Fibroblast of lung (primary cell): ENCODE measurements around the gene CATSPER1. TPM values are rescaled to one million over a fixed set of nuclear protein-coding genes. Genes with fewer than 3 reads are reported as not detected.

ENCODE experiments used
- DNase-seq, 2 donors: peaks; one replicate each; pipeline versions ENCODE4 v3.0.0 to v3.0.0-alpha.2; 2010; ENCODE audit warnings: low read depth in 2 of 2
- H2AFZ ChIP-seq: 2 replicates; pipeline ENCODE4 v1.5.1; 2012; ENCODE audit warnings: low read length, control low read depth, inconsistent platforms
- H3K27ac ChIP-seq: 2 replicates; pipeline ENCODE4 v1.5.1; 2011; ENCODE audit warnings: low read length, control low read depth; ENCODE audit not compliant: insufficient read depth
- H3K27me3 ChIP-seq: 2 replicates; pipeline ENCODE4 v1.5.1; 2011; ENCODE audit warnings: mild to moderate bottlenecking, low read length; ENCODE audit not compliant: control insufficient read depth, insufficient read depth
- H3K36me3 ChIP-seq: 2 replicates; pipeline ENCODE4 v1.5.1; 2011; ENCODE audit warnings: low read length; ENCODE audit not compliant: control insufficient read depth, insufficient read depth
- H3K4me1 ChIP-seq: 2 replicates; pipeline ENCODE4 v1.5.1; 2011; ENCODE audit warnings: low read length; ENCODE audit not compliant: control insufficient read depth, insufficient read depth; ENCODE audit errors: extremely low read depth
- H3K4me2 ChIP-seq: 2 replicates; pipeline ENCODE4 v1.5.1; 2011; ENCODE audit warnings: low read length, control low read depth; ENCODE audit not compliant: insufficient read depth; ENCODE audit errors: extremely low read depth
- H3K4me3 ChIP-seq, 4 experiments: fragments of 200-600 bp in 1 of 4; sonication (generic) in 1 of 4; replicated peaks in 1 of 4; 2 replicates each; pipeline ENCODE4 v1.5.1; 2011 to 2016; ENCODE audit warnings: low read length in 4 of 4, low read depth in 3 of 4, mild to moderate bottlenecking in 3 of 4, control low read depth in 2 of 4, inconsistent platforms in 1 of 4, mixed read lengths in 1 of 4; ENCODE audit not compliant: insufficient read depth in 1 of 4; ENCODE audit errors: control extremely low read depth in 1 of 4
- H3K79me2 ChIP-seq: 2 replicates; pipeline ENCODE4 v1.5.1; 2012; ENCODE audit warnings: mild to moderate bottlenecking, low read length, inconsistent platforms; ENCODE audit not compliant: control insufficient read depth, insufficient read depth
- H3K9ac ChIP-seq: 2 replicates; pipeline ENCODE4 v1.5.1; 2011; ENCODE audit warnings: mild to moderate bottlenecking, low read length, control low read depth; ENCODE audit not compliant: insufficient read depth
- H3K9me3 ChIP-seq: 2 replicates; pipeline ENCODE4 v1.5.1; 2012; ENCODE audit warnings: low read depth, low read length; ENCODE audit not compliant: control insufficient read depth, insufficient read depth
- H4K20me1 ChIP-seq: 2 replicates; pipeline ENCODE4 v1.5.1; 2011; ENCODE audit warnings: low read length; ENCODE audit not compliant: control insufficient read depth, insufficient read depth; ENCODE audit errors: extremely low read depth
- EZH2 ChIP-seq: IDR thresholded peaks from 2 replicates; pipeline ENCODE4 v1.5.1; 2012; ENCODE audit warnings: low read length, control low read depth, mild to moderate bottlenecking; ENCODE audit errors: missing control alignments
- polyA plus RNA-seq, 2 donors: library from polyadenylated mRNA; depleted of rRNA in 1 of 2; stranded (reverse) in 1 of 2; unstranded in 1 of 2; fragments of >200 nt; gene quantifications; 2 replicates each; pipeline ENCODE4 v1.2.1, GENCODE V29; 2011 to 2012; ENCODE audit warnings: missing spikeins in 1 of 2
- total RNA-seq: library from RNA; depleted of rRNA; stranded (reverse); fragments of >200 nt; gene quantifications from 2 replicates; pipeline ENCODE4 v1.2.1, GENCODE V29; 2014
- TF ChIP-seq, protein P1 (sequence below), 2 donors: IDR thresholded peaks in 1 of 2; conservative IDR thresholded peaks in 1 of 2; 1 replicate in 1 of 2; 2 replicates in 1 of 2; pipeline ENCODE4 v1.5.1; 2011 to 2012; ENCODE audit warnings: low read length in 2 of 2, control low read depth in 1 of 2, inconsistent platforms in 1 of 2, low read depth in 1 of 2, mild to moderate bottlenecking in 1 of 2

The CATSPER1 gene
- total and polyA plus RNA-seq, 2 donors (not counting 1 experiment from before 2014, with no cell fraction given), result not detected

DNA sequence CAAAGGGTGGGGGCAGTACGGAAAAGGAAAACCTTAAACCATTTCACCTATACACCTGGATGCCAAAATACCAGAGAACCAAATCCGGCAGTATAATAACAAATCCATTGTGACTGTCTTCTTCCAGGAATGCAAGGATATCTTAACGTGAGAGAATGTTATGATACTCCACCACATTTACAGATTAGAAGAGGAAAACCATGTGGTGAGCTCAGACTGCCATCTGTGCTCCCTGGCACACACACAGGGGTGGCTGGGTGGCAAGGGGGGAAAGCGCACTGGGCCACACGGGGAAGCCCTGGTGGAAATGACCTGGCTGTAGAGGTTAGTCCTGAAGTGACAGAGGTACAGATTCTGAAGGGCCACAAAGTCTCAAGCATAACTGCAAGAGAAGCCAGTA is 34.2 kb downstream of the CATSPER1 start:
- Histone ChIP-seq H3K27ac (no peak overlapping the region), H3K27me3 (no peaks in the 10 kb centered on the region), H3K9ac (no peak overlapping the region), H3K9me3 (no peaks in the 10 kb centered on the region), H4K20me1 (no peaks in the 10 kb centered on the region), H2AFZ (no peak overlapping the region), H3K4me1 (no peaks in the 10 kb centered on the region), H3K4me2 (no peak overlapping the region), H3K4me3 (no peak overlapping the region), H3K36me3 (no peaks in the 10 kb centered on the region), H3K79me2 (no peaks in the 10 kb centered on the region)
- peak in 1 of 2 donors; percentile 23 for DNase-seq
- TF ChIP-seq, protein P1, sequence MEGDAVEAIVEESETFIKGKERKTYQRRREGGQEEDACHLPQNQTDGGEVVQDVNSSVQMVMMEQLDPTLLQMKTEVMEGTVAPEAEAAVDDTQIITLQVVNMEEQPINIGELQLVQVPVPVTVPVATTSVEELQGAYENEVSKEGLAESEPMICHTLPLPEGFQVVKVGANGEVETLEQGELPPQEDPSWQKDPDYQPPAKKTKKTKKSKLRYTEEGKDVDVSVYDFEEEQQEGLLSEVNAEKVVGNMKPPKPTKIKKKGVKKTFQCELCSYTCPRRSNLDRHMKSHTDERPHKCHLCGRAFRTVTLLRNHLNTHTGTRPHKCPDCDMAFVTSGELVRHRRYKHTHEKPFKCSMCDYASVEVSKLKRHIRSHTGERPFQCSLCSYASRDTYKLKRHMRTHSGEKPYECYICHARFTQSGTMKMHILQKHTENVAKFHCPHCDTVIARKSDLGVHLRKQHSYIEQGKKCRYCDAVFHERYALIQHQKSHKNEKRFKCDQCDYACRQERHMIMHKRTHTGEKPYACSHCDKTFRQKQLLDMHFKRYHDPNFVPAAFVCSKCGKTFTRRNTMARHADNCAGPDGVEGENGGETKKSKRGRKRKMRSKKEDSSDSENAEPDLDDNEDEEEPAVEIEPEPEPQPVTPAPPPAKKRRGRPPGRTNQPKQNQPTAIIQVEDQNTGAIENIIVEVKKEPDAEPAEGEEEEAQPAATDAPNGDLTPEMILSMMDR (conservative IDR thresholded peaks at IDR 0.05 in 1 of 2, IDR thresholded peaks at IDR 0.05 in 1 of 2; ENCODE audit: low read depth in 1 of 2, low read length in 2 of 2), result no peak
- no peak for TF ChIP-seq EZH2

- H3K4me3 ChIP-seq, result no peak overlapping the region
- H3K27me3 ChIP-seq, result no peaks in the 10 kb centered on the region
- no peaks in the 10 kb centered on the region for H3K79me2 ChIP-seq
- H3K36me3 ChIP-seq, result no peaks in the 10 kb centered on the region
- no peak overlapping the region for H3K27ac ChIP-seq
- no peaks in the 10 kb centered on the region for H3K4me1 ChIP-seq
- no peaks in the 10 kb centered on the region for H4K20me1 ChIP-seq
- no peak overlapping the region for H2AFZ ChIP-seq
- no peaks in the 10 kb centered on the region for H3K9me3 ChIP-seq
- no peak overlapping the region for H3K4me2 ChIP-seq
- peak; percentile 89 to 97 for DNase-seq
- TF ChIP-seq, protein P1 (conservative IDR thresholded peaks at IDR 0.05 in 1 of 2, IDR thresholded peaks at IDR 0.05 in 1 of 2; ENCODE audit: low read depth in 1 of 2, low read length in 2 of 2), result peak; percentile 94 to 95
- TF ChIP-seq EZH2, result no peak
- no peak overlapping the region for H3K9ac ChIP-seq
Observed at GRCh38 chr11:65988791-65989592, 37.3 kb downstream of the CATSPER1 start.

GRCh38 chr11:65987336-65987735 is 38.9 kb downstream of the CATSPER1 start:
- H3K9ac ChIP-seq, result no peak overlapping the region
- no peaks in the 10 kb centered on the region for H3K4me1 ChIP-seq
- H4K20me1 ChIP-seq, result no peaks in the 10 kb centered on the region
- no peak for TF ChIP-seq EZH2
- TF ChIP-seq, protein P1 (conservative IDR thresholded peaks at IDR 0.05 in 1 of 2, IDR thresholded peaks at IDR 0.05 in 1 of 2; ENCODE audit: low read depth in 1 of 2, low read length in 2 of 2), result no peak
- no peaks in the 10 kb centered on the region for H3K9me3 ChIP-seq
- H3K36me3 ChIP-seq, result no peaks in the 10 kb centered on the region
- H2AFZ ChIP-seq, result no peak overlapping the region
- no peak overlapping the region for H3K4me2 ChIP-seq
- H3K27me3 ChIP-seq, result no peaks in the 10 kb centered on the region
- no peak overlapping the region for H3K27ac ChIP-seq
- H3K4me3 ChIP-seq, result no peak overlapping the region
- H3K79me2 ChIP-seq, result no peaks in the 10 kb centered on the region
- no peak for DNase-seq
